SK-N-SH (cell line): ENCODE measurements around the gene GPER1. TPM values are rescaled to one million over a fixed set of nuclear protein-coding genes. Genes with fewer than 3 reads are reported as not detected.

Experiments used
- CTCF ChIA-PET: fragments of 300-600, 350-600 bp; formaldehyde crosslinking; extraction: SDS; loops from one replicate; lab custom pipeline; 2021; lab: Yijun Ruan, JAX
- POLR2A ChIA-PET: fragments of 350-600 bp; sonication (Branson Sonifier 250); formaldehyde crosslinking; extraction: SDS; loops from one replicate; lab custom pipeline; 2020; ENCODE audit warnings: antibody characterized with exemption, inconsistent platforms; lab: Yijun Ruan, JAX
- DNase-seq: peaks from one replicate; pipeline ENCODE4 v3.0.0; 2012
- H2AFZ ChIP-seq: fragments of 200-600 bp; sonication (generic); 2 replicates; pipeline ENCODE4 v1.8.1; 2016; ENCODE audit warnings: antibody characterized with exemption, mild to moderate bottlenecking, low read depth
- H3F3A ChIP-seq: fragments of 200-600 bp; sonication (generic); replicated peaks from 2 replicates; pipeline ENCODE3; 2016; ENCODE audit warnings: antibody characterized with exemption, mild to moderate bottlenecking; ENCODE audit not compliant: insufficient read depth
- H3K27ac ChIP-seq, 2 experiments: fragments of 200-500 bp in 1 of 2; fragments of 200-600 bp in 1 of 2; sonication (Bioruptor generic) in 1 of 2; sonication (generic), shearing (Covaris generic) in 1 of 2; 2 replicates each; pipeline versions ENCODE4 v1.5.1 to v1.6.1; 2014 to 2016; ENCODE audit warnings: low read depth in 2 of 2, inconsistent platforms in 1 of 2, low read length in 1 of 2, mild to moderate bottlenecking in 1 of 2, mixed read lengths in 1 of 2
- H3K27me3 ChIP-seq: fragments of 200-600 bp; sonication (generic), shearing (Covaris generic); 2 replicates; pipeline ENCODE4 v1.6.1; 2016; ENCODE audit warnings: mixed run types; ENCODE audit not compliant: insufficient read depth
- H3K36me3 ChIP-seq, 2 experiments: fragments of 200-500 bp in 1 of 2; fragments of 200-600 bp in 1 of 2; sonication (Bioruptor generic) in 1 of 2; sonication (generic) in 1 of 2; replicated peaks in 1 of 2; 2 replicates each; pipeline versions ENCODE3 to v1.5.1; 2014 to 2016; ENCODE audit warnings: low read length in 1 of 2, mild to moderate bottlenecking in 1 of 2; ENCODE audit not compliant: insufficient read depth in 2 of 2, control insufficient read depth in 1 of 2
- H3K4me1 ChIP-seq, 2 experiments: fragments of 200-500 bp in 1 of 2; fragments of 200-600 bp in 1 of 2; sonication (Bioruptor generic) in 1 of 2; sonication (generic), shearing (Covaris generic) in 1 of 2; 2 replicates each; pipeline versions ENCODE4 v1.5.1 to v1.6.1; 2014 to 2016; ENCODE audit warnings: low read depth in 1 of 2, low read length in 1 of 2, mixed run types in 1 of 2; ENCODE audit not compliant: insufficient read depth in 2 of 2, control insufficient read depth in 1 of 2
- H3K4me2 ChIP-seq: fragments of 200-600 bp; sonication (generic), shearing (Covaris generic); 2 replicates; pipeline ENCODE4 v1.6.1; 2017; ENCODE audit warnings: mixed run types
- H3K4me3 ChIP-seq, 2 experiments: fragments of 200-500 bp in 1 of 2; fragments of 200-600 bp in 1 of 2; sonication (Bioruptor generic) in 1 of 2; sonication (generic), shearing (Covaris generic) in 1 of 2; 2 replicates each; pipeline versions ENCODE4 v1.5.1 to v1.8.1; 2014 to 2016; ENCODE audit warnings: low read depth in 2 of 2, inconsistent platforms in 1 of 2, low read length in 1 of 2, mild to moderate bottlenecking in 1 of 2, mixed read lengths in 1 of 2, moderate library complexity in 1 of 2
- H3K79me2 ChIP-seq: fragments of 200-600 bp; sonication (generic); 2 replicates; pipeline ENCODE4 v1.8.1; 2017; ENCODE audit warnings: mild to moderate bottlenecking; ENCODE audit not compliant: insufficient read depth
- H3K9ac ChIP-seq: fragments of 200-600 bp; sonication (generic); 2 replicates; pipeline ENCODE4 v1.6.1; 2017; ENCODE audit warnings: mixed run types
- H3K9me2 ChIP-seq: fragments of 200-600 bp; sonication (generic); 2 replicates; pipeline ENCODE4 v1.6.1; 2017; ENCODE audit warnings: mixed run types
- H3K9me3 ChIP-seq: fragments of 200-600 bp; sonication (generic); 2 replicates; pipeline ENCODE4 v1.6.1; 2017; ENCODE audit warnings: mixed run types, mild to moderate bottlenecking, moderate library complexity
- H4K20me1 ChIP-seq: fragments of 200-600 bp; sonication (generic); 2 replicates; pipeline ENCODE4 v1.6.1; 2017; ENCODE audit warnings: mild to moderate bottlenecking, mixed run types; ENCODE audit not compliant: insufficient read depth
- CHD2 ChIP-seq: fragments of 150-350 bp; IDR thresholded peaks from 2 replicates; pipeline ENCODE4 v1.6.1; 2018; ENCODE audit warnings: low read length; ENCODE audit not compliant: partially characterized antibody
- ELF1 ChIP-seq: IDR thresholded peaks from 2 replicates; pipeline ENCODE4 v1.4.0; 2012
- EZH2phosphoT487 ChIP-seq: fragments of 200-600 bp; sonication (generic); IDR thresholded peaks from 2 replicates; pipeline ENCODE4 v1.6.1; 2017; ENCODE audit warnings: low read depth, mixed run types, mild to moderate bottlenecking, antibody characterized with exemption, moderate library complexity, borderline replicate concordance
- FOXJ3 ChIP-seq: sonication (generic); formaldehyde crosslinking; IDR thresholded peaks from 2 replicates; pipeline ENCODE4 v1.5.1; 2020; ENCODE audit warnings: mild to moderate bottlenecking, missing genetic modification reagents
- FOXM1 ChIP-seq: IDR thresholded peaks from 2 replicates; pipeline ENCODE4 v1.4.0; 2012; ENCODE audit warnings: low read depth, mild to moderate bottlenecking
- GATA2 ChIP-seq: sonication (generic); formaldehyde crosslinking; IDR thresholded peaks from 2 replicates; pipeline ENCODE4 v1.5.0; 2020; ENCODE audit warnings: mild to moderate bottlenecking, missing genetic modification reagents
- IRF3 ChIP-seq: fragments of 150-350 bp; IDR thresholded peaks from 2 replicates; pipeline ENCODE4 v1.6.1; 2016; ENCODE audit warnings: mild to moderate bottlenecking, low read depth, low read length
- JUND ChIP-seq: IDR thresholded peaks from 2 replicates; pipeline ENCODE4 v1.4.0; 2012
- MAX ChIP-seq: IDR thresholded peaks from 2 replicates; pipeline ENCODE4 v1.4.0; 2012; ENCODE audit warnings: low read depth
- MEF2A ChIP-seq: IDR thresholded peaks from 2 replicates; pipeline ENCODE4 v1.4.0; 2012; ENCODE audit warnings: low read depth, borderline replicate concordance
- NFIC ChIP-seq: IDR thresholded peaks from 2 replicates; pipeline ENCODE4 v1.4.0; 2012; ENCODE audit warnings: borderline replicate concordance
- NRF1 ChIP-seq: IDR thresholded peaks from 2 replicates; pipeline ENCODE4 v1.6.1; 2012; ENCODE audit warnings: low read depth, mild to moderate bottlenecking, low read length
- PBX3 ChIP-seq: IDR thresholded peaks from 2 replicates; pipeline ENCODE4; 2012
- POLR2AphosphoS5 ChIP-seq: IDR thresholded peaks from 2 replicates; pipeline ENCODE4 v1.6.1; 2012; ENCODE audit warnings: low read depth, low read length
- RAD21 ChIP-seq: IDR thresholded peaks from 2 replicates; pipeline ENCODE4 v1.6.1; 2012; ENCODE audit warnings: mild to moderate bottlenecking, low read length
- RCOR1 ChIP-seq: fragments of 150-350 bp; IDR thresholded peaks from 2 replicates; pipeline ENCODE4 v1.6.1; 2017; ENCODE audit warnings: antibody characterized with exemption, low read length
- RXRA ChIP-seq: IDR thresholded peaks from 2 replicates; pipeline ENCODE4 v1.4.0; 2012; ENCODE audit warnings: low read depth, mild to moderate bottlenecking, borderline replicate concordance
- TCF12 ChIP-seq: IDR thresholded peaks from 2 replicates; pipeline ENCODE4 v1.4.0; 2012
- WGBS: methylation state at CpG from one replicate; pipeline ENCODE4 v1.1.6; 2017; ENCODE audit warnings: low lambda C conversion rate; 5-methylcytosine and 5-hydroxymethylcytosine counted together
- polyA plus RNA-seq, 3 experiments: library from polyadenylated mRNA; depleted of rRNA; stranded (reverse); fragments of >200 nt; gene quantifications; 2 replicates each; pipeline ENCODE4 v1.2.3, GENCODE V29; 2012

GPER1 gene
- polyA plus RNA-seq, 1 of the 3 experiments (the other 2 are of a cell fraction): 6.4 TPM

- H3K4me3 ChIP-seq: no peak overlapping the region
- no peak overlapping the region for H3K9ac ChIP-seq
- H3K36me3 ChIP-seq: peaks cover 0 to 2% of the 10 kb centered on the region in 2 experiments
- POLR2A ChIA-PET: no interaction called here
- no peak for TF ChIP-seq RCOR1
- no peak for TF ChIP-seq GATA2
- TF ChIP-seq PBX3: no peak
- TF ChIP-seq NRF1: no peak
- TF ChIP-seq FOXJ3 (CRISPR knock-in tag): no peak
- no peak for TF ChIP-seq IRF3
- no peak for TF ChIP-seq EZH2phosphoT487
- no peak for TF ChIP-seq JUND
- no peak for TF ChIP-seq CHD2
- TF ChIP-seq MAX: no peak
- no peak for TF ChIP-seq MEF2A
- TF ChIP-seq NFIC: no peak
- no peak for TF ChIP-seq TCF12
- TF ChIP-seq ELF1: no peak
- TF ChIP-seq RAD21: no peak
- TF ChIP-seq RXRA: no peak
- no peak for TF ChIP-seq FOXM1
- 94% methylated on average over 10 of the region's 11 CpGs for WGBS
- DNase-seq: no peak
- peaks cover 4 to 17% of the 10 kb centered on the region in 2 experiments; a peak in 2 of 4 replicates for H3K4me1 ChIP-seq
- no peaks in the 10 kb centered on the region for H3K27me3 ChIP-seq
- H3F3A ChIP-seq: no peaks in the 10 kb centered on the region
- no peak overlapping the region for H3K4me2 ChIP-seq
- CTCF ChIA-PET: interaction anchor here (1.2 to 9.8 kb wide), 6 partner anchors 10 to 112 kb away, joined by 3 to 79 read pairs (median 10); partner anchors contain the start of gene GPER1
- no peaks in the 10 kb centered on the region for H3K9me2 ChIP-seq
- H3K79me2 ChIP-seq: peaks cover 11% of the 10 kb centered on the region; the same call in 1 of the 2 replicates
- H4K20me1 ChIP-seq: peaks cover 16% of the 10 kb centered on the region
- H2AFZ ChIP-seq: no peak overlapping the region
- H3K9me3 ChIP-seq: no peaks in the 10 kb centered on the region
- no peak overlapping the region for H3K27ac ChIP-seq
These were observed 17.3 kb downstream of the GPER1 start for GRCh38 chr7:1105189-1105588.

- Histone ChIP-seq H3K4me2 (no peak overlapping the region), H3K27ac (no peak overlapping the region), H2AFZ (no peak overlapping the region), H3F3A (no peaks in the 10 kb centered on the region), H3K9me3 (no peaks in the 10 kb centered on the region), H3K9me2 (no peaks in the 10 kb centered on the region), H3K27me3 (no peaks in the 10 kb centered on the region), H3K36me3 (peaks cover 0 to 2% of the 10 kb centered on the region in 2 experiments), H4K20me1 (peaks cover 16% of the 10 kb centered on the region), H3K9ac (no peak overlapping the region), H3K4me1 (peaks cover 0 to 7% of the 10 kb centered on the region in 2 experiments; a peak in 1 of 4 replicates), H3K79me2 (peaks cover 18% of the 10 kb centered on the region), H3K4me3 (no peak overlapping the region)
- no peak for TF ChIP-seq MAX
- no peak for TF ChIP-seq POLR2AphosphoS5
- TF ChIP-seq ELF1: no peak
- no peak for TF ChIP-seq TCF12
- 93% methylated on average over 27 of the region's 27 CpGs for WGBS
- POLR2A ChIA-PET: no interaction called here
- no peak for DNase-seq
- CTCF ChIA-PET: interaction anchor here (1.3 to 9.8 kb wide), 4 partner anchors 11 to 113 kb away, joined by 3 to 79 read pairs (median 12); partner anchors contain the start of gene GPER1
These were observed 18.3 kb downstream of the GPER1 start for GRCh38 chr7:1106063-1106792.
